GM21723 (cell line): ENCODE measurements around the gene FRG2B.
"Not testable (repeated sequence)": the region's sequence is repeated elsewhere in the genome, so short reads cannot be mapped to it uniquely, and the experiment has no call there.

Source experiments
- ATAC-seq: cut with Tn5 transposase; IDR thresholded peaks from one replicate; pipeline ENCODE4 v1.9.1; 2021; ENCODE audit warnings: mild to moderate bottlenecking, moderate library complexity; ENCODE audit not compliant: unreplicated experiment

FRG2B gene

GRCh38 chr10:133600657-133601056, 25.9 kb downstream of the FRG2B start:
- no peak for ATAC-seq

- ATAC-seq, result not testable (repeated sequence)
Observed at GRCh38 chr10:133599869-133600268, 26.7 kb downstream of the FRG2B start.

GRCh38 chr10:133592716-133593115, 33.9 kb downstream of the FRG2B start:
- ATAC-seq, result no peak

DNA sequence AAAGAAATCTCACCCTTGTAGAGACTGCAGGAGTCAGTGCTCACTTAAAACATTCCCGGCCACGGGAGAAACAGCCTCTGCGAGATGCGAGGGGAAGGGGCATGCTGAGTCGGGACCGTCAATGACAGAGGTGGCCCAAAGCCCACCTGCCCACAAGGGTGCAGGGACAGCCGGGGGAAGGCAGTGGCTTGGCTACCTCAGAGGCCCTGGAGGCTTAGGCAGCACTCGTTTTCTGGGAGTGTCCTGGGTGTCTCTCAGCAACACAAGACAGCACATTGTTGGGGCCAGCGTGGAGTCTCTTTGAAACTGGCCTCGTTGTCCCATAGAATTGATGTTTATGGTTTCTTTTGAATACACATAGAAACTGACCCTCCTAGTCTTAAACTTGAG, 35.6 kb downstream of the FRG2B start:
- no peak for ATAC-seq

- ATAC-seq, result no peak
Observed at GRCh38 chr10:133590226-133590969, 36.2 kb downstream of the FRG2B start.

DNA sequence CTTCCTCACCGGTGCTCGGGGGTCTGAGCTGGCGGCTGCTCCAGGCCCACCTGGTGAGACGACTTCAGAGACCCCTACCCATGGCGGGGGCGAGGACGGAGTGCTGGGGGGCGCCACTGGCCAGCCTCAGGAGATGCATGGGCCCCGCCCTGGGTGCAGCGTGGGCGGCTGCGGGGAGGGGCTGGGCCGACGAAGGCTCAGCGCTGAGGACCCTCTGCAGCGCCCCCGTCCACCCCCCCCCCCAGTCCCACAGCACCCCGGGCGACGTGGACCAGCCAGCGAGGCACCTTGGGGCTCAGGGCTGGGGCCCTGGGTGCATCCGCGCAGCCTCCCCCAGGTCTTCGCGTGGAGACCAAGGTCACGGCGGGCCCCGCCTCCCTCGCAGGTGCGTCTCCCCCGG, 49.6 kb downstream of the FRG2B start:
- ATAC-seq, result not testable (repeated sequence)
